Skeletal muscle tissue (tissue), 4 donors: ENCODE data around the gene SIRT3. TPM values are rescaled to one million over a fixed set of nuclear protein-coding genes. Genes with fewer than 3 reads are reported as not detected.

Experiments used
- H3K27ac ChIP-seq: one replicate; pipeline ENCODE4 v1.7.0; 2013; ENCODE audit warnings: mild to moderate bottlenecking, low read depth, low read length, inconsistent platforms
- H3K27me3 ChIP-seq, 3 donors: one replicate each; pipeline ENCODE4 v1.7.0; 2013; ENCODE audit warnings: low read length in 3 of 3; ENCODE audit not compliant: control insufficient read depth in 3 of 3, insufficient read depth in 3 of 3
- H3K36me3 ChIP-seq, 3 donors: one replicate each; pipeline ENCODE4 v1.7.0; 2013; ENCODE audit warnings: low read length in 3 of 3; ENCODE audit not compliant: control insufficient read depth in 3 of 3, insufficient read depth in 3 of 3
- H3K4me1 ChIP-seq, 3 donors: one replicate each; pipeline ENCODE4 v1.7.0; 2013; ENCODE audit warnings: low read length in 3 of 3, mild to moderate bottlenecking in 3 of 3; ENCODE audit not compliant: control insufficient read depth in 3 of 3, insufficient read depth in 3 of 3
- H3K4me3 ChIP-seq, 3 donors: one replicate each; pipeline ENCODE4 v1.7.0; 2013; ENCODE audit warnings: low read length in 3 of 3
- H3K9ac ChIP-seq, 3 donors: one replicate each; pipeline ENCODE4 v1.7.0; 2013; ENCODE audit warnings: low read length in 3 of 3, mild to moderate bottlenecking in 3 of 3, moderate library complexity in 2 of 3, low read depth in 1 of 3
- H3K9me3 ChIP-seq, 3 donors: one replicate each; pipeline ENCODE4 v1.7.0; 2013; ENCODE audit warnings: low read length in 3 of 3; ENCODE audit not compliant: control insufficient read depth in 3 of 3
- total RNA-seq: library from RNA; depleted of rRNA; stranded (reverse); fragments of >200 nt; gene quantifications from one replicate; pipeline ENCODE4 v1.2.3, GENCODE V29; 2014
- donor health status: Osteomylitis.

The SIRT3 gene
- total RNA-seq, 1 donor from 2014 or later, result 14.6 TPM

DNA sequence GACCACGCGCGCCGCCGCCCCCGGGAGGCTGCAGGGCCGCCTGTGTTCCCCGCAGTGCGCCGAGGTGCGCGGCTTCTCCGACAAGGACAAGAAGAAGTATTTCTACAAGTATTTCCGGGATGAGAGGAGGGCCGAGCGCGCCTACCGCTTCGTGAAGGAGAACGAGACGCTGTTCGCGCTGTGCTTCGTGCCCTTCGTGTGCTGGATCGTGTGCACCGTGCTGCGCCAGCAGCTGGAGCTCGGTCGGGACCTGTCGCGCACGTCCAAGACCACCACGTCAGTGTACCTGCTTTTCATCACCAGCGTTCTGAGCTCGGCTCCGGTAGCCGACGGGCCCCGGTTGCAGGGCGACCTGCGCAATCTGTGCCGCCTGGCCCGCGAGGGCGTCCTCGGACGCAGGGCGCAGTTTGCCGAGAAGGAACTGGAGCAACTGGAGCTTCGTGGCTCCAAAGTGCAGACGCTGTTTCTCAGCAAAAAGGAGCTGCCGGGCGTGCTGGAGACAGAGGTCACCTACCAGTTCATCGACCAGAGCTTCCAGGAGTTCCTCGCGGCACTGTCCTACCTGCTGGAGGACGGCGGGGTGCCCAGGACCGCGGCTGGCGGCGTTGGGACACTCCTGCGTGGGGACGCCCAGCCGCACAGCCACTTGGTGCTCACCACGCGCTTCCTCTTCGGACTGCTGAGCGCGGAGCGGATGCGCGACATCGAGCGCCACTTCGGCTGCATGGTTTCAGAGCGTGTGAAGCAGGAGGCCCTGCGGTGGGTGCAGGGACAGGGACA lies 44.8 kb upstream of the SIRT3 start:
- Histone ChIP-seq H3K4me1 (peaks cover 8 to 15% (median 10%) of the 10 kb centered on the region in 3 donors), H3K36me3 (no peaks in the 10 kb centered on the region), H3K27me3 (peaks cover 72 to 79% (median 76%) of the 10 kb centered on the region in 3 donors), H3K4me3 (peak overlapping the region in 1 of 3 donors; percentile 14), H3K27ac (no peak overlapping the region), H3K9ac (no peak overlapping the region), H3K9me3 (no peaks in the 10 kb centered on the region)

DNA sequence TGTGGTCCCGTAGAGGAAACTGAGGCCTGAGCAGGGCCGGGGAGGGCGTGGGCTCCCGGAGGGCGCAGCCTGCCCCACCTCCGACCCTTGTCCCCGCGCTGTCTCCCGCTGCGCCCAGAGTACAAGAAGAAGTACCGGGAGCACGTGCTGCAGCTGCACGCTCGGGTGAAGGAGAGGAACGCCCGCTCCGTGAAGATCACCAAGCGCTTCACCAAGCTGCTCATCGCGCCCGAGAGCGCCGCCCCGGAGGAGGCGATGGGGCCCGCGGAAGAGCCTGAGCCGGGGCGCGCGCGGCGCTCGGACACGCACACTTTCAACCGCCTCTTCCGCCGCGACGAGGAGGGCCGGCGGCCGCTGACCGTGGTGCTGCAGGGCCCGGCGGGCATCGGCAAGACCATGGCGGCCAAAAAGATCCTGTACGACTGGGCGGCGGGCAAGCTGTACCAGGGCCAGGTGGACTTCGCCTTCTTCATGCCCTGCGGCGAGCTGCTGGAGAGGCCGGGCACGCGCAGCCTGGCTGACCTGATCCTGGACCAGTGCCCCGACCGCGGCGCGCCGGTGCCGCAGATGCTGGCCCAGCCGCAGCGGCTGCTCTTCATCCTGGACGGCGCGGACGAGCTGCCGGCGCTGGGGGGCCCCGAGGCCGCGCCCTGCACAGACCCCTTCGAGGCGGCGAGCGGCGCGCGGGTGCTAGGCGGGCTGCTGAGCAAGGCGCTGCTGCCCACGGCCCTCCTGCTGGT lies 44.0 kb upstream of the SIRT3 start:
- peaks cover 8 to 15% (median 10%) of the 10 kb centered on the region in 3 donors for H3K4me1 ChIP-seq
- H3K9ac ChIP-seq, result no peak overlapping the region
- H3K9me3 ChIP-seq, result no peaks in the 10 kb centered on the region
- H3K27me3 ChIP-seq, result peaks cover 68 to 71% (median 69%) of the 10 kb centered on the region in 3 donors
- peak overlapping the region in 1 of 3 donors; percentile 20 for H3K4me3 ChIP-seq
- H3K36me3 ChIP-seq, result no peaks in the 10 kb centered on the region
- no peak overlapping the region for H3K27ac ChIP-seq

DNA sequence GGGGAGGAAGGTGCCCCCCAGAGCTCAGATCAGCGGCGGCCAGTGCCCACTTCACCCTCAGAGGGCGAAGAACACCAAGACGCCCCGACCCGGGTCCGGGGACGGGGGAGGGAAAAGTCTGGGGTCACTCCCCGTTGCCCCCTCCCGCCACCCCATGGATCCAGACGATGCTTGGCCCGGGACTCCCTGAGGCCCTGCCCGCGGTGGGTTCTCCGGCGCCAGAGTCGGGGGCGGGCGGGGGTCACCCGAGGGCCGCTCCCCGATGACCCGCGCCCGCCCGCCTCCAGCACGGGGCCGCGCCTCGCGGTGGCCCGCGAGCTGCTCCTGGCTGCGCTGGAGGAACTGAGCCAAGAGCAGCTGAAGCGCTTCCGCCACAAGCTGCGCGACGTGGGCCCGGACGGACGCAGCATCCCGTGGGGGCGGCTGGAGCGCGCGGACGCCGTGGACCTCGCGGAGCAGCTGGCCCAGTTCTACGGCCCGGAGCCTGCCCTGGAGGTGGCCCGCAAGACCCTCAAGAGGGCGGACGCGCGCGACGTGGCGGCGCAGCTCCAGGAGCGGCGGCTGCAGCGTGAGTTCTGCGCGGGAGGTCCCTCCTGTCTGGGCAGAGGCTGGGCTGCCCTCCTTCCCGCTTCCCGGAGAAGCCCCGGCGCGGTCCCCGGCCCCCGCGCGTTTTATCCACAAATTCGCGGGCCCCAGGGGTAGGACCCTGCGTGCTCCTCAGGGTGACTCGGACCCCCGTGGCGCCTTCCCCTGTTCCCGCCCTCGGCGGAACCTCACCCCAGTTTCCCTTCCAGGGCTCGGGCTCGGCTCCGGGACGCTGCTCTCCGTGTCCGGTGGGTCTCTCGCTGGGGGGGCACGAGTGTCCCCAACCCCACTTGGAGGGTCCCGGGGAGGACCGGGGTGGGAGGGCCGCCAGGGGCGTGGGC lies 43.2 kb upstream of the SIRT3 start:
- Histone ChIP-seq H3K9ac (no peak overlapping the region), H3K9me3 (no peaks in the 10 kb centered on the region), H3K4me3 (no peak overlapping the region), H3K27ac (no peak overlapping the region), H3K27me3 (peaks cover 62 to 65% (median 65%) of the 10 kb centered on the region in 3 donors), H3K36me3 (no peaks in the 10 kb centered on the region), H3K4me1 (peaks cover 8 to 15% (median 10%) of the 10 kb centered on the region in 3 donors)

DNA sequence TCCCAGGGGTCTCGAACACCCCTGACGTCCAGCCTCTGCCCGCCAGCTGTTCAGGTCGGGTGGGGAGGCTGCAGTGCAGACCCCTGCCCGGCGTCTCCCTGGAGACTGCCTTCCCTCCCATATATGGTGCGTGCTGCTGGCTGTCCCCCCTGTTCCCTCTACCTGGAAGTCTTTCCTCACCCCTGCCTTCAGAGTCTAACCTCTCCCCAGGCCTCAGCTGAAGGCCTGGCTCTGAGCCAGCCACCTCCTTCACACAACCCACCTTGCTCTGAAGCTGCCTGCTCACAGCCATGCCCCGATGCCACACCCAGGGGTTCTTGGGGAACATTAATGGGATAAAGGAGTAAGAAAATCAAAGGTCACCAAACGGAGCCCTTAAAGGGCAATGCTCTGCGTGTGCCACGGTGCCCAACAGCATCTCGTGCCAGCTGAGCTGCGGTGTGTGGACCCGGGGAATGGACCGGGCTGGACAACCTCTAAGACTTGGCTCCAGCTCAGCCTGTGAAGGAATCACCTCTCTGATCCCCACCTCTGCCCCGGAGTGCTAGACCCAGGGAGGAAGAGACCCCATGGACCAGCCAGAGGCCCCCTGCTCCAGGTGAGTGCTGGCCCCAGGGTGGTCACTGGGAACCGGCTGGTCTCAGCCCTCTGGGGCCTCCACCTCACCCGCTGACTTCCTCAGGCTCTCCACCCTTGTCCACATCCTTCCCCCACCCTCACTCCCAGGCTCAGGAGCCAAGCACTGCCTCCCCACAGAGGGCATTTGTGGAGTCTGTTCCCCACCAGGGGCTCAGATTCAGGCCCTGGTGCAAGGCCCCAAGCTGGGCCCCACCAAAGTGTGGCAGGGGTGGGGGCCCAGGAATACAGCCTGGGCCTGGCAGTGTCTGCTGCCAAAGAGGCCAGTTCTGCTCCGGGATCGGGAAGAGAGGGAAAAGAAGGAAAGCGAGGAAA lies 42.1 kb upstream of the SIRT3 start, which contains the start of gene NLRP6:
TSS of gene NLRP6 (plus strand) at position 407 of the 951 bp plus-strand sequence. CDS start at position 570, 163 bp downstream.
- no peak within 1 kb of the TSS for H3K27ac ChIP-seq
- peaks cover 52 to 57% (median 56%) of the 10 kb centered on the region in 3 donors for H3K27me3 ChIP-seq
- no peak within 1 kb of the TSS for H3K9ac ChIP-seq
- no peaks in the 10 kb centered on the region for H3K9me3 ChIP-seq
- no peaks in the 10 kb centered on the region for H3K36me3 ChIP-seq
- H3K4me1 ChIP-seq, result peaks cover 8 to 15% (median 10%) of the 10 kb centered on the region in 3 donors
- H3K4me3 ChIP-seq, result no peak within 1 kb of the TSS

DNA sequence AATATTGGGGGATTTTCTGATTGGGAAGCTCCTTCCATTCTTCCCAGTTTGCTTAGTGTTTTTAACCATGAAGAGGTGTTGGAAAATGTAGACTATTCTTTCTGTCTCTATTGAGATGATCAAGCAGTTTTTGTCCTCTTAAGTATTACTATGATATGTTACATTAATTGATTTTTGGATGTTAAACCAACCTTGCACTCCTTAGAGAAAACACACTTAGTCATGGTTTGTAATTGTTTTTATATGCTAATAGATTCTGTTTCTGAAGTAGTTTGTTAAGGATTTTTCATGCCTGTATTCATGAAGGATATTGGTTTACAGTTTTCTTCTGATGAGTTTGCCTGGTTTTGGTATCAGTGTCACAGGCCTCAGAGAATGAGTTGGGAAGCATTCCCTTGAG lies 40.1 kb upstream of the SIRT3 start:
- Histone ChIP-seq H3K4me1 (peaks cover 5 to 11% (median 8%) of the 10 kb centered on the region in 3 donors), H3K4me3 (no peak overlapping the region), H3K27me3 (peaks cover 39 to 56% (median 44%) of the 10 kb centered on the region in 3 donors), H3K9ac (no peak overlapping the region), H3K9me3 (no peaks in the 10 kb centered on the region), H3K36me3 (no peaks in the 10 kb centered on the region), H3K27ac (no peak overlapping the region)

DNA sequence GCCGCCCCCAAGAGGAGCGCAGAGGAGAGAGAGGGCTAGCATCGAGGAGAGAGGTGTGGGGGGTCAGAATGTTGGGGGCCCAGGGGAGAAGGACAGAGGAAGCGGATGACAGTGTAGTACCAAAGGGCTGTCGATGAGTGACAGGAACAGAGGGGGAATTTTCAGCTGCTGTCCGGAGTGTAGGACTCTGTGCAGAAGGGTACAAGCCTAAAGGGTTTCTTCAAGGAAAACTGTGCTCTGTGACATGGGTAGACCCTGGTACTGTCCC lies 36.7 kb upstream of the SIRT3 start:
- H3K27me3 ChIP-seq, result peaks cover 12 to 41% (median 22%) of the 10 kb centered on the region in 3 donors
- no peak overlapping the region for H3K4me3 ChIP-seq
- H3K9ac ChIP-seq, result no peak overlapping the region
- H3K36me3 ChIP-seq, result no peaks in the 10 kb centered on the region
- no peaks in the 10 kb centered on the region for H3K9me3 ChIP-seq
- H3K27ac ChIP-seq, result no peak overlapping the region
- peaks cover 0 to 4% (median 0%) of the 10 kb centered on the region in 3 donors for H3K4me1 ChIP-seq

DNA sequence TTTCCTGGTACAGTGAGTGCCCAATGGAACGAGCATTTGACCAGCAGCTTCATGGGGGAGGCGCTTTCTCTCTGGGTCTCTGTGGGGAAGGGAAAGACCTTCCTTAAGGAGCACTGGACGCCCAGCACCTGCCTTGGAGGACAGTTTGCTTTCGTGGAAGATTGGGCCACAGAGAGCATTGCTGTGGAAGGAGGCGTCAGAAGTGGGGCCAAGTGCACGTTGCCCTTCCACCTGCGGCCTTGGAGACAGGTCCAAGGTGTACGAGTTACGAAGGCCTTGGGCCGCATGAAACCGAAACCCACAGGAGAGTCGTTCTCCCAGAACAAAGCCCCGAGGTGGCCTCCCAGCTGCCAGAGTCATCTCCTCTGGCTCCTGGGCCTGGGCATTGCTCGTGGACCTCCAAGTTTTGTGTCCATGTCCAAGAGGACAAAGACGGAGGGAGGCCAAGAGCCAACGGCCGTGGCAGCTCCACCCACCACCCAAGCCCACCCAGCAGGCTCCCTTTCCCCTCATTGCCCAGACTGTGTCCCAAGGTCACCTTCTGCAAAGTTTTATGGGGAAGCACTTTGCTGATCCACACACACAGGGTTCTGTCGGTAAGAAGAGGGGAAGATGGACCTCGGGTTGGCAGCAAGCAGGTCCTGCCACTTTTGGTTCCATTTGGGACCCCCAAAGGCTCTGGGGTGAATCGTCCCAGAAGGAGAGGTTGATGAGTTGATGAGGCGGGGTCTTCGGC lies 36.2 kb upstream of the SIRT3 start:
- Histone ChIP-seq H3K4me3 (no peak overlapping the region), H3K27me3 (peaks cover 11 to 42% (median 17%) of the 10 kb centered on the region in 3 donors), H3K9me3 (no peaks in the 10 kb centered on the region), H3K4me1 (peaks cover 0 to 6% (median 0%) of the 10 kb centered on the region in 3 donors), H3K36me3 (no peaks in the 10 kb centered on the region), H3K9ac (no peak overlapping the region), H3K27ac (no peak overlapping the region)

DNA sequence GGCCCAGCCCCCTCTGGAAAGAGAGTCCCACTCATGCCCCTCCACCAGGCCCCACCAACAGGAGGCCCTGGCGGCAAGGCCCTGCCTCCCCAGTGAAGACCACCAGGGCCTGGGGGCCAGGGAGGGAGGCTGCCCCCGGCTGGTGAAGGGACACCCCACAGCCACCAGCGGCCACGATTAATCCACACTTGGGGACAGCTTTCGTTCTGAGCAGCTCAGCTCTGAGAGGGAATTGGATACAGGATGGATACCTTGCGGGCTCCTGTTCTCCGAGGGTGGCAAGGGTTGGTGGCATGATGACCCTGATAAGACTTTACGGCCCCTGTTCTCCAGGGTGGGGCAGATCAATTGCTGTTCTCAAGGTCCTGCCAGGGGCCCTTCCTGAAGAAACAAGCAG lies 35.2 kb upstream of the SIRT3 start:
- H3K27me3 ChIP-seq, result peaks cover 11 to 40% (median 17%) of the 10 kb centered on the region in 3 donors
- H3K36me3 ChIP-seq, result no peaks in the 10 kb centered on the region
- H3K27ac ChIP-seq, result no peak overlapping the region
- no peak overlapping the region for H3K9ac ChIP-seq
- peaks cover 0 to 6% (median 0%) of the 10 kb centered on the region in 3 donors for H3K4me1 ChIP-seq
- no peaks in the 10 kb centered on the region for H3K9me3 ChIP-seq
- H3K4me3 ChIP-seq, result no peak overlapping the region
